IPS DF 4.7 (cell line): Measurements from ENCODE around the gene TEX50.
"Not testable (repeated sequence)": the region's sequence is repeated elsewhere in the genome, so short reads cannot be mapped to it uniquely, and the experiment has no call there.

Source experiments
- DNase-seq: peaks from one replicate; pipeline ENCODE4 v3.0.0-alpha.2; 2013; ENCODE audit warnings: low spot score; ENCODE audit errors: extremely low read depth

TEX50 gene

GRCh38 chr1:173661763-173662162 lies 26.6 kb downstream of the TEX50 start:
- no peak for DNase-seq

DNA sequence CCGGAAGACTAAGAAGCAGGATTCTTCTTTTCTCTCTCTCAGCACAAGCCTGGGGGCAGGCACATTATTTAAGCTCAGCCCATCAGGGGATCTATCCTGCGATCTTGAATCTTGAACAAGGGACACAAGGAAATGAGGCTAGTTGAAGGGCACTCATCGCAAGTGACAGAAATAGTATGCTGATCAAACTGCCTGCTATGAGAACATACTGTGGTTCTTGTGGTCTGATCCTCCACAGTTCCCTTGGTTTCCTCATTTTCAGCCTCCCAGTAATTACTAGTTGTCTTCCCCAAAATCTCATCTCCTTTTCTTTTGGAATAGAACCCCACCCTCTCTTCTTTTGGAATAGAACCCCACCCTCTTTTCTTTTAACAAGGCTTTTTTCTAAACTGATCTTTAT lies 28.0 kb downstream of the TEX50 start:
- DNase-seq = no peak

DNA sequence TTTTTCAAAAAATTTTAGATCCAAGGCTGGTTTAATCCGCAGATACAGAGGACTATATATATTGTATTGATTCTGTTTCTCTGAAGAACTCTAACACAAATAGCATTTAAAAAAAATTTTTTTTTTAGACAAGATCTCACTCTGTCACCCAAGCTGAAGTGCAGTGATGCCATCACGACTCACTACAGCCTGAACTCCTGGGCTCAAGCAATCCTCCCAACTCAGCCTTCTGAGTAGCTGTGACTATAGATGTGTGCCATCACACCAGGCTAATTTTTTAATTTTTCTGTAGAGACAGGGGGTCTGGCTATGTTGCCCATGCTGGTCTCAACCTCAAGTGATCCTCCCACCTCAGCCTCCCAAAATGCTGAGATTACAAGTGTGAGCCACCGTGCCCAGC lies 31.5 kb downstream of the TEX50 start:
- DNase-seq = no peak

DNA sequence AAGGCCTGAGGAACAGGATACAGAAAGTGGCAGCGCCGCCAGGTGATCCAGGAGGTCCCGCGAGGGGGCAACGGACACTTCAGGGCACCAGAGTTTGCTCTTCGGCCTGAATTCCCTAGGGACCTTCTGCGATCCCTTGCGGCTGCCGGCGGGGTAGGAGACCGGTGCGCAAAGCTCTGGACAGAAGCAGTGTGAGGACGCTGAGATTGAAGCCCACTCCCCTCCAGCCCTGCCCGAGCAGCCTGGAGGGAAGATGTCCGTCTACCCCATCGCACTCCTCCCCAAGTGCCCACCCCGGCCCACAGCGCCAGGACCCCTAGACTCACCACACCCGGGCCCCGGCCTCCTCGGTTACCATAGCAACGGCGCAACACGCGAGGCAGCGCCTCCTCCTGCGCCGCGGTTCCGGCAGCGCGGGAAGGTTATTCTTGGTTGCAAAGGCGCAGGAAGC lies 34.4 kb downstream of the TEX50 start, which contains the start of gene ANKRD45:
Gene ANKRD45 (minus strand): TSS at position 361 of the 451 bp plus-strand sequence. CDS start 10,433 bp downstream, outside the sequence.
- DNase-seq = peak; percentile 53

- DNase-seq = not testable (repeated sequence)
These were observed 39.4 kb downstream of the TEX50 start for GRCh38 chr1:173674496-173674895.

GRCh38 chr1:173680152-173680551 lies 45.0 kb downstream of the TEX50 start:
- DNase-seq = not testable (repeated sequence)

GRCh38 chr1:173682184-173682583 lies 47.0 kb downstream of the TEX50 start:
- no peak for DNase-seq

DNA sequence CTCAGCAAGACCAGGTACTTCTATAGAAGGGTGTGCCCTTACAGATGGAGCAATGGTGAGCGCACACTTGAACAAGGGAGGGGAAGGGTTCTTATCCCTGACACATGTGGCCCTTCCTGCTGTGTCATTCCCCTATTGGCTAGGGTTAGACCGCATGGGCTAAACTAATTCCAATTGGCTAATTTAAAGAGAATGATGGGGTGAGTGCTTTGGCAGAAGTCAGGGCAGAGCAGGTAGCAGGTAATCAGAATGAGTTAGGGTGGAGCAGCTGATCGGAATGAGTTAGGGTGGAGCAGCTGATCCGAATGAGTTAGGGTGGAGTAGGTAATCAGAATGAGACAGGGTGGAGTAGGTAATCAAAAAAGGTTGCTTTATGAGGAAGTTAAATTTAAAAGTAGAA lies 48.7 kb downstream of the TEX50 start:
- DNase-seq = not testable (repeated sequence)

DNA sequence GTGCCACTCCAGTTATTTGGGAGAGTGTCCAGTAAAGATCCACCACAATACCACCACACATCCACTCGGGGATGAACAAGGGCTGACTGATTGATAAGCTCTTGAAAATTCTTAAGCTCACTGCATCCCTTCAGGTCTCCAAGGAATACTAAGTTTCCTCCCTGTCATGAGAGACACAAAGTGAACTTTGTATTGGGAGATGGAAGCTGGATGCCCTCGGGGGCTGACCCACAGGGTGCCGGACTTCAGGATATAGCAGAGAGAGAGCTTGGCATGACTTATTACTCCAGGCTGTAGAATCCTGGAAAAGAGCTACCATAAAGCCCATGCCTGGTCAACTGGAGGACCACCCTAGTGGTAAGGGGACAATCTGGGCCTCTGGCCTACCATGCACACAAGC lies 50.0 kb downstream of the TEX50 start:
- not testable (repeated sequence) for DNase-seq
